Measurements from ENCODE around the gene ASB13. TPM values are rescaled to one million over a fixed set of nuclear protein-coding genes. Genes with fewer than 3 reads are reported as not detected.

Gene ASB13
- total RNA-seq, 2 donors from 2014 or later = 12.8 to 13.5 TPM

DNA sequence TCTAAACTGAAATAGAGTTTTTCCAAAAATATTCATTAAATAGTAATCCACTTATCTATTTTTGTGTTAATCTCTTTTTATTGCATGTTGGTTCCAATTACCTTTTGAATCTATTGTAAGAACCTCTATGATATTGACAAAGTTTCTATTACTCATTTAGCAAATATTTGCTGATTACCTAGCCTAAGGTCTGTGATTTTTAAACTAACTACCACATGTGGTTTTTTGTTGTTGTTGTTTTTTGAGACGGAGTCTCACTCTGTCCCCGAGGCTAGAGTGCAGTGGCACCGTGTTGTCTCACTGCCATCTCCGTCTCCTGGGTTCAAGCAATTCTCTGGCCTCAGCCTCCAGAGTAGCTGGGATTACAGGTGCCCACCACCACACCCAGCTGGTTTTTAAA, 2.0 kb upstream of the ASB13 start:
- no peaks in the 10 kb centered on the region for H3K36me3 Mint-ChIP-seq (ENCODE audit: low read depth)
- WGBS, 2 experiments (ENCODE audit: insufficient coverage in 1 of 2, insufficient read length in 1 of 2) = 67 to 91% methylated on average over 1 to 4 of the region's 4 CpGs
- H3K4me3 ChIP-seq (ENCODE audit: low read length) = no peak overlapping the region
- H3K27me3 Mint-ChIP-seq (ENCODE audit: insufficient read depth) = peaks cover 16% of the 10 kb centered on the region
- H3K9me3 ChIP-seq (ENCODE audit: control insufficient read depth, low read length) = no peaks in the 10 kb centered on the region
- DNase-seq = no peak
- H3K4me1 ChIP-seq (ENCODE audit: control insufficient read depth, insufficient read depth, low read length) = no peaks in the 10 kb centered on the region
- peaks cover 2% of the 10 kb centered on the region for H3K9me3 Mint-ChIP-seq
- H3K27ac Mint-ChIP-seq = no peak overlapping the region
- no peak overlapping the region for H3K9ac ChIP-seq (ENCODE audit: extremely low read depth, low read length, poor library complexity, severe bottlenecking)
- H3K36me3 ChIP-seq (ENCODE audit: control insufficient read depth, insufficient read depth, low read length) = no peaks in the 10 kb centered on the region
- TF ChIP-seq, protein P1, sequence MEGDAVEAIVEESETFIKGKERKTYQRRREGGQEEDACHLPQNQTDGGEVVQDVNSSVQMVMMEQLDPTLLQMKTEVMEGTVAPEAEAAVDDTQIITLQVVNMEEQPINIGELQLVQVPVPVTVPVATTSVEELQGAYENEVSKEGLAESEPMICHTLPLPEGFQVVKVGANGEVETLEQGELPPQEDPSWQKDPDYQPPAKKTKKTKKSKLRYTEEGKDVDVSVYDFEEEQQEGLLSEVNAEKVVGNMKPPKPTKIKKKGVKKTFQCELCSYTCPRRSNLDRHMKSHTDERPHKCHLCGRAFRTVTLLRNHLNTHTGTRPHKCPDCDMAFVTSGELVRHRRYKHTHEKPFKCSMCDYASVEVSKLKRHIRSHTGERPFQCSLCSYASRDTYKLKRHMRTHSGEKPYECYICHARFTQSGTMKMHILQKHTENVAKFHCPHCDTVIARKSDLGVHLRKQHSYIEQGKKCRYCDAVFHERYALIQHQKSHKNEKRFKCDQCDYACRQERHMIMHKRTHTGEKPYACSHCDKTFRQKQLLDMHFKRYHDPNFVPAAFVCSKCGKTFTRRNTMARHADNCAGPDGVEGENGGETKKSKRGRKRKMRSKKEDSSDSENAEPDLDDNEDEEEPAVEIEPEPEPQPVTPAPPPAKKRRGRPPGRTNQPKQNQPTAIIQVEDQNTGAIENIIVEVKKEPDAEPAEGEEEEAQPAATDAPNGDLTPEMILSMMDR (conservative IDR thresholded peaks at IDR 0.05) = no peak
- H3K4me3 Mint-ChIP-seq = no peak overlapping the region
- no peak overlapping the region for H3K27ac ChIP-seq (ENCODE audit: low read depth, low read length)
- peaks cover 7% of the 10 kb centered on the region for H3K27me3 ChIP-seq (ENCODE audit: control insufficient read depth, insufficient read depth, low read length, poor library complexity, severe bottlenecking)
- peaks cover 13% of the 10 kb centered on the region for H3K4me1 Mint-ChIP-seq

DNA sequence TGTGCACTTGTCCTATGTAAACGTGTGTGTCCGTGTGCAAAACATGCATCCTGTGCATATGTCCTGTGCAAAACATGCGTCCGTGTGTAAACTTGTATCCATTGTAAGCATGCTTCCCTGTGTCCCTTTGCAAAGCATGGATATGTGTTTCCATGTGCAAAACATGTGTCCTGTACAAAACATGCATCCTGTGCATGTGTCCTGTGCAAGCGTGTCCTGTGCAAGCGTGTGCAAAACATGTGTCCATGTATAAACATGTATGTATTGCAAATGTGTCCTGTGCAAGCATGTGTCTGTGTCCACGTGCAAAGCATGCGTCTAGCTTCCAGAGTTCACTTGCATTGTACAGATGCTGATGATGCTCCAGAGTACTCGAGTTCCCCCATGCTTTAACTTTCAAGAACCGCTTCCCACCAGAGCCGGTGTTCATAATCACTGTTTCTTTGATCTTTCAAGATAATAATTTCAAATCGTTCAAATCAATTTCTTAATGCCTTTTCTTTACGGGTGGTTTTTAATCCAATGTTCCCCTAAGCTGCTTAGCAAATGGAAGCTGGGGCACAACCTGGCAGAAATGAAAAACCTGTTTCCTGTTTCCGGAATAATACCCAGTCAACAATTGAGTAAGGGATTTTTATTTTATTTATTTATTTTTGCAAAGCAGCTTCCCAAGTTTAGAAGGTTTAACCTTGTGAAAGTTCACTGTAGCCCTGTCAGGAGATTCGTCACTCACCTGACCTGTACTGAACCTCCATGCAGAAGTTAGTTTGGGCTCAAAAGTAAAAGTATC, 641 bp upstream of the ASB13 start:
- Histone ChIP-seq H3K36me3 (ENCODE audit: control insufficient read depth, insufficient read depth, low read length) (no peaks in the 10 kb centered on the region), H3K9ac (ENCODE audit: extremely low read depth, low read length, poor library complexity, severe bottlenecking) (peak overlapping the region; percentile 18), H3K4me1 (ENCODE audit: control insufficient read depth, insufficient read depth, low read length) (no peaks in the 10 kb centered on the region), H3K9me3 (ENCODE audit: control insufficient read depth, low read length) (no peaks in the 10 kb centered on the region), H3K4me3 (ENCODE audit: low read length) (peak overlapping the region; percentile 90), H3K27ac (ENCODE audit: low read depth, low read length) (no peak overlapping the region), H3K27me3 (ENCODE audit: control insufficient read depth, insufficient read depth, low read length, poor library complexity, severe bottlenecking) (peaks cover 4% of the 10 kb centered on the region)
- peak overlapping the region; percentile 53 for H3K27ac Mint-ChIP-seq
- peaks cover 13% of the 10 kb centered on the region for H3K4me1 Mint-ChIP-seq
- peak overlapping the region; percentile 75 for H3K4me3 Mint-ChIP-seq
- H3K27me3 Mint-ChIP-seq (ENCODE audit: insufficient read depth) = peaks cover 12% of the 10 kb centered on the region
- DNase-seq = no peak
- H3K9me3 Mint-ChIP-seq = no peaks in the 10 kb centered on the region
- 69 to 73% methylated on average over 13 to 15 of the region's 15 CpGs for WGBS, 2 experiments (ENCODE audit: insufficient coverage in 1 of 2, insufficient read length in 1 of 2)
- H3K36me3 Mint-ChIP-seq (ENCODE audit: low read depth) = no peaks in the 10 kb centered on the region
- TF ChIP-seq, protein P1 (conservative IDR thresholded peaks at IDR 0.05) = no peak

DNA sequence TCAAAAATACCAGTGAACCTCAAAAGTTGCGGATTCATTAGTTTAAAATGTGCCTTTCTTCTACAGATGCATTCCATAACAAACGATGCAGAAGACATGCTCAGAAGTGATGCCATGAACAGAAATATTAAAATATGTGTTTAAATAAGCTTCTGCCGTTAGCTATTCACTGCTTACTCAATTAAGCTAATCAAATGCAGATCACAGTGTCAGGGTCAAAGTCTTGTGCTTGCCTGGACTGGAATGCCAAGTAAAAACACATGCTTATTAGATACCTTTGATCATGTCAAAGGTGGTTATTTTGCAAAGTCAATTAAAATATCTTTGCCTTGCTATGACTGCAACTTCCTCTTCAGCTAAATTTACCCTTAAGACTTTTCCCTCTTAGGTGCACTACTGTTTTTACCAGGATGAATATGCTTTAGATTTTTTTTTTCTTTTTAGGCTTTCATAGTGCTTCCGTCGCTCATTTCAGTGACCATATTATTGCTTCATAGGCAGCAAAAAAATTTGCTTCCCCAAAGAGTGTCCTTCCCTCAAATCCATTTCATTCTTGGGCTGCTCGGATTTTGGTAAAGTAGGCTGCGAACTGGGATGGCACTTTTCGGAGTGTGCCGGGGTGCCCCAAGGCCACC, 905 bp downstream of the ASB13 start:
- no peak overlapping the region for H3K27ac ChIP-seq (ENCODE audit: low read depth, low read length)
- Mint-ChIP-seq H3K4me3 (peak overlapping the region; percentile 75), H3K27ac (peak overlapping the region; percentile 39), H3K27me3 (ENCODE audit: insufficient read depth) (peaks cover 4% of the 10 kb centered on the region), H3K4me1 (peaks cover 13% of the 10 kb centered on the region), H3K9me3 (no peaks in the 10 kb centered on the region), H3K36me3 (ENCODE audit: low read depth) (no peaks in the 10 kb centered on the region)
- 28 to 47% methylated on average over 4 to 9 of the region's 9 CpGs for WGBS, 2 experiments (ENCODE audit: insufficient coverage in 1 of 2, insufficient read length in 1 of 2)
- H3K27me3 ChIP-seq (ENCODE audit: control insufficient read depth, insufficient read depth, low read length, poor library complexity, severe bottlenecking) = no peaks in the 10 kb centered on the region
- no peak for DNase-seq
- H3K36me3 ChIP-seq (ENCODE audit: control insufficient read depth, insufficient read depth, low read length) = no peaks in the 10 kb centered on the region
- H3K9me3 ChIP-seq (ENCODE audit: control insufficient read depth, low read length) = no peaks in the 10 kb centered on the region
- TF ChIP-seq, protein P1 (conservative IDR thresholded peaks at IDR 0.05) = no peak
- H3K9ac ChIP-seq (ENCODE audit: extremely low read depth, low read length, poor library complexity, severe bottlenecking) = peak overlapping the region; percentile 59
- no peaks in the 10 kb centered on the region for H3K4me1 ChIP-seq (ENCODE audit: control insufficient read depth, insufficient read depth, low read length)
- peak overlapping the region; percentile 90 for H3K4me3 ChIP-seq (ENCODE audit: low read length)

Data from endodermal cell (in vitro differentiated cells).